ENCODE data around the gene ENTPD8.

DNA sequence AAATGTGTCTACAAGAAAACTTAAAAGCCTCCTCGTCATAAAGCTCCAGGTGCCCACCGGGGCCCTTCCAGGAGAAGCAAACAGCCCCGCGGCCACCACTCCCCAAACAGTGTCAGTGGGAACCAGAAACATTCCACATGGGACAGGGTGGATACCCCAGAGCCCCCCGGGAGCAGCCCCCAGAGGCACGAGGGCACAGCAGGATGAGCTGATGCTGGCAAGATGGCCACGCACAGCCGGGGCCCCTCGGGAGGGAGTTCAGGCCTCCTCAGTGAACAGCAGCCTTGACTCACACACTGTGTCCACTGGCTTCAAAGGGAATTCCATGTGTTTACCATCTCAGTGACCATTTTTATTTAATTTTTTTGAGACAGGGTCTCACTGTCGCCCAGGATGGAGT lies 28.7 kb downstream of the ENTPD8 start:
- TF ChIP-seq, protein P1, sequence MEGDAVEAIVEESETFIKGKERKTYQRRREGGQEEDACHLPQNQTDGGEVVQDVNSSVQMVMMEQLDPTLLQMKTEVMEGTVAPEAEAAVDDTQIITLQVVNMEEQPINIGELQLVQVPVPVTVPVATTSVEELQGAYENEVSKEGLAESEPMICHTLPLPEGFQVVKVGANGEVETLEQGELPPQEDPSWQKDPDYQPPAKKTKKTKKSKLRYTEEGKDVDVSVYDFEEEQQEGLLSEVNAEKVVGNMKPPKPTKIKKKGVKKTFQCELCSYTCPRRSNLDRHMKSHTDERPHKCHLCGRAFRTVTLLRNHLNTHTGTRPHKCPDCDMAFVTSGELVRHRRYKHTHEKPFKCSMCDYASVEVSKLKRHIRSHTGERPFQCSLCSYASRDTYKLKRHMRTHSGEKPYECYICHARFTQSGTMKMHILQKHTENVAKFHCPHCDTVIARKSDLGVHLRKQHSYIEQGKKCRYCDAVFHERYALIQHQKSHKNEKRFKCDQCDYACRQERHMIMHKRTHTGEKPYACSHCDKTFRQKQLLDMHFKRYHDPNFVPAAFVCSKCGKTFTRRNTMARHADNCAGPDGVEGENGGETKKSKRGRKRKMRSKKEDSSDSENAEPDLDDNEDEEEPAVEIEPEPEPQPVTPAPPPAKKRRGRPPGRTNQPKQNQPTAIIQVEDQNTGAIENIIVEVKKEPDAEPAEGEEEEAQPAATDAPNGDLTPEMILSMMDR (IDR thresholded peaks at IDR 0.05; ENCODE audit: insufficient read depth, low read length), result no peak
- TF ChIP-seq, protein P2, sequence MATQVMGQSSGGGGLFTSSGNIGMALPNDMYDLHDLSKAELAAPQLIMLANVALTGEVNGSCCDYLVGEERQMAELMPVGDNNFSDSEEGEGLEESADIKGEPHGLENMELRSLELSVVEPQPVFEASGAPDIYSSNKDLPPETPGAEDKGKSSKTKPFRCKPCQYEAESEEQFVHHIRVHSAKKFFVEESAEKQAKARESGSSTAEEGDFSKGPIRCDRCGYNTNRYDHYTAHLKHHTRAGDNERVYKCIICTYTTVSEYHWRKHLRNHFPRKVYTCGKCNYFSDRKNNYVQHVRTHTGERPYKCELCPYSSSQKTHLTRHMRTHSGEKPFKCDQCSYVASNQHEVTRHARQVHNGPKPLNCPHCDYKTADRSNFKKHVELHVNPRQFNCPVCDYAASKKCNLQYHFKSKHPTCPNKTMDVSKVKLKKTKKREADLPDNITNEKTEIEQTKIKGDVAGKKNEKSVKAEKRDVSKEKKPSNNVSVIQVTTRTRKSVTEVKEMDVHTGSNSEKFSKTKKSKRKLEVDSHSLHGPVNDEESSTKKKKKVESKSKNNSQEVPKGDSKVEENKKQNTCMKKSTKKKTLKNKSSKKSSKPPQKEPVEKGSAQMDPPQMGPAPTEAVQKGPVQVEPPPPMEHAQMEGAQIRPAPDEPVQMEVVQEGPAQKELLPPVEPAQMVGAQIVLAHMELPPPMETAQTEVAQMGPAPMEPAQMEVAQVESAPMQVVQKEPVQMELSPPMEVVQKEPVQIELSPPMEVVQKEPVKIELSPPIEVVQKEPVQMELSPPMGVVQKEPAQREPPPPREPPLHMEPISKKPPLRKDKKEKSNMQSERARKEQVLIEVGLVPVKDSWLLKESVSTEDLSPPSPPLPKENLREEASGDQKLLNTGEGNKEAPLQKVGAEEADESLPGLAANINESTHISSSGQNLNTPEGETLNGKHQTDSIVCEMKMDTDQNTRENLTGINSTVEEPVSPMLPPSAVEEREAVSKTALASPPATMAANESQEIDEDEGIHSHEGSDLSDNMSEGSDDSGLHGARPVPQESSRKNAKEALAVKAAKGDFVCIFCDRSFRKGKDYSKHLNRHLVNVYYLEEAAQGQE (IDR thresholded peaks at IDR 0.05; ENCODE audit: insufficient replicate concordance, low read depth), result no peak
- TF ChIP-seq SPI1 (IDR thresholded peaks at IDR 0.05; ENCODE audit: borderline replicate concordance, low read depth), result no peak
- TF ChIP-seq POLR2AphosphoS5 (IDR thresholded peaks at IDR 0.05; ENCODE audit: low read depth), result no peak
